Midbrain (tissue), 1 donor: Measurements from ENCODE around the gene HEG1.
A peak's percentile ranks its signal among the peaks of the same experiment; 100 is the strongest.

Experiments used
- DNase-seq: peaks from one replicate; lab custom pipeline; 2025; lab: John Stamatoyannopoulos, UW

The HEG1 gene

DNA sequence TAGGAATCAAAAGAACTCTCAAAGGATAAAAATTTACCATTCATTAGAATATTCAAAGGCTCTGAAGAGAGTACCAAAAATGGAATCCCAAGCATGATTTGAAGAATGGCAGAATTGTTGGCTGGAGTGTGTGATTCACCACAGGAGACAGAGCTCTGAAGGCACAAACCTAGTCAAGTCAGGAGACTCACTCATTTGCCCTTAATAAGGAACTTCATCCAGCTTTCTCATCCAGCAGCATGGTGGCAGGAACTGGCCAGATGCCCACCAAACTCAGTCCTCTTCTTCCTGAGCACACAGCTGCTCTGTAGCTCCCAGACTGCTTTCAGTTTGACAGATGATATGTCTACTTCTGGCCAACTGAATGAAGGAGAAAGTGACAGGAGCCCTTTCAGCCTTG lies 16.5 kb upstream of the HEG1 start:
- DNase-seq = no peak

DNA sequence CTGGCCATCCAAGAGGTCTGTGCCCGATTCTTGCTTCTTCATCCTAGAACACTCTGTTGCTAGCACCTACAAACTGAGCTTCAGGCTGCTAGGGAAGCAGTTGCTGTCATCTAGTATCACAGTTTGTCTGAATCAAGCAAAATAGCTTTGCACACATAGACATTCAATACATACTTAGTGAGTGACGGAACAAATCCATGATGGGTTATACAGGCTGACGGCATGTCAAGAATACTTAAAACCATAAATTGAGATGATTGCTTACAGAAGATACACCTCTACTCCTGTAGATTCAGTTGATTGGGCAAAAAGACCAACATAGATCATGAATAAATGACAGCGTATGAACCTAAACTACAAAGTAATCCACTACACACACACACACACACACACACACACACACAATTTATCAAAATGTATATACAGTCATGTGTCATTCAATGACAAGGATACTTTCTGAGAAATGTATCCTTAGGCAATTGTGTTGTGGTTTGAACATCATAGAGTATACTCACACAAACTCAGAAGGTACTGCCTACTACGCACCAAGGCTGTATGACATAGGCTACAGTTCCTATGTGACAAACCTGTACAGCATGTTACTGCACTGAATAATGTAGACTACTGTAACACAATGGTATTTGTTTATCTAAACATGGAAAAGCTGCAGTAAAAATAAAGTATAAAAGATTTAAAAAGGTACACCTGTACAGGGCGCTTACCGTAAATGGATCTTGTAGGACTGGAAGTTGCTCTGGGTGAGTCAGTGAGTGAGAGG lies 14.4 kb upstream of the HEG1 start:
- DNase-seq = no peak

DNA sequence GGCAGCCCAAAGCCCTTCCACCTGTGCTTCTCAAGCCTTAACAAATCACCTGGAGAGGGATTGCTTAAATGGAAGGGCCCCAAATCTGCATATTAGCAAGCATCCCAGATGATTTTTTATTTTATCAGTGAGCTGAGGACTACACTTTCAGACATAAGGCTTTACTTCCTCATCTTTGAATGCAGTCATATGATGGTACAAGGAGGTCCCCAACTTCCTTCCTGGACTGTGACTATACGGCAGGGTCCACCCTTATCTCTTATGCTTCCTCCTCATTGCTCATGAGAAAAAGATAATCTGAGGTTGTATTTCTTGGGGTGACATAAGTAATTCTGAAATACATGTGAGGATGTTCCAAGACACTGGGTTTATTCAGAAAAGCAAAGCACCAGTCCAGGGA lies 13.7 kb upstream of the HEG1 start:
- no peak for DNase-seq

DNA sequence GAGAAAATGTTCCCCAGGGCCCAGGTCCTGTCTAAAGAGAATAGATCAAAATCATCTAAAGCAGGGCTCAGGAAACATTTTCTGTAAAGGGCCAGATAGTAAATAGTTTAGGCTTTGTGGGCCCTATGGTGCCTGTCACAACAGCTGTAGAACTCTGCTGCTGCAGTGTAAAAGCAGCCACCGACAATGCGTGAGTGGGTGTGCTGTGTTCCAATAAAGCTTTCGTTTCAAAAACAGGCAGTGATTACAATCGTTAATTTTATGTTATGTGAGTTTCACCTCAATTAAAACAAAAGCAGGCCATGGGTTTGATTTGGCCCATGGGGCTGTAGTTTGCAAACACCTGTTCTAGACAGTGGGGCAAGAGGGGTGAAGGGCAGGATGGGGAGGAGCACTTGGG lies 12.5 kb upstream of the HEG1 start:
- DNase-seq = no peak

DNA sequence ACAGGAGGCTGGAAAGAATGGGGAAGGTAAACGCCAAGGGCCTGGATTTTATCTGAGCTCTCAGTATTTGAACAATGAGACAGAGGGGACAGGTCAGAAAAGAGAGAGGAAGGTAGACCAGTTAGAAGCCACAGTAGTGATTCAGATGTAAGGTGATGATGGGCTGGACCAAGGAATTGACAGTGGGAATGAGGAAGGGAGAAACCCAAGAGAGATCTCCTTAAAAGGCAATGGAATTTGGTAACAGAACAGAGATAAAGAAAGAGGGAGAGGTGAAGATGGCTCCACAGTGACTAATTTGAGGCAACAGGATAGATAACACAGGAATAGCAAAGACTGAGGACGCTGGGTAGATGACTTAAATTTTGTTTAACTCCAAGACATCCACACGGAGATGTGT lies 11.4 kb upstream of the HEG1 start:
- DNase-seq = no peak

DNA sequence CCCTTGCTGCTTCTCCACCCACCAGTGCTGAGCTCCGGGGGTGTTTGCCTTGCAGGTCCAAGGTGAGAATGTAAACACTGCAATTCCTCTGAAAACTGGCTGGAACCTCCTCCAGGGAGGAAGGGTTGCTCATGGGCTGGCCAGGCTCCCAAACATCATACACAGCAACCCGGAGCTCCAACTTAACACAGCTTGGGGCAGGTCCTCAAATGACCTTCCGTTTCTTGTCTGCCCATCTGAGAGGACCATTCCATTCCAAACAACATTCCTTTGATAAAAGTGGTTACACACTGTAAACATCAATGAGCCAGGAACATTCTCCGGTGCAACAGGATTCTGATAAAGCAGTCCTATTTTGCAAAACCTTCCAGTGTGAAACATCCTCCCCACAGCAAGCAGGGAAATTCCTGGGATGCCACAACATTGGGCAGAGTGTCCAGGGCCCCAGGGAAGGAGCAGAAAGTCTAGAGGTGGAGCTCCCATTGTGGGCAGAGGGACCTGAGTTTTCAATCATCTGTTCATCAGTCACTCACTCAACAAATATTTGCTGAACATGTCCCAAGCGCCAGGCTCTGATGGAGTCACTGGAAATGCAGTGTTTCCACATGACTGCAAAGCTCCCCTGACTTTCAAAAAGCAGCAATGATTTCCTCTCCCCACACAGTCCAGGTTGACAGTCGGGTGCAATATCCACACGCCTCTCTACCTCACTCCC lies 7.3 kb upstream of the HEG1 start:
- no peak for DNase-seq

DNA sequence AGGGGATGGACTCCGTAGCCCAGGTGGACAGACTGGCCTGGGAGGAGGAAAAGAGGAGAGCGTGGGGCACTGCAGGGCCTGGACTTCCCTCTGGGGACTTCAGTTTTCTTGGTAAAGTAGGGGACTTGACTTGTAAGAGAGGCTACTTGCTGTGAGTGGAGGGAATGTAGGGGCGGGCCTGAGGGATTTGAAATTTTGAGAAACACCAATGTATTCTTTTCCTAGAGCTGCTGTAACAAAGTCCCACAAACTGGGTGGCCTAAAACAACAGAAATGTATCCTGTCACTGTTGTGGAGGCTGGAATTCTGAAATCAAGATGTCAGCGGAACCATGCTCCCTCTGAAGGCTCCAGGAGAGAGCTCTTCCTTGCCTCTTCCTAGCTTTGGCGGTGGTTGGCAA lies 5.8 kb upstream of the HEG1 start:
- DNase-seq = no peak

DNA sequence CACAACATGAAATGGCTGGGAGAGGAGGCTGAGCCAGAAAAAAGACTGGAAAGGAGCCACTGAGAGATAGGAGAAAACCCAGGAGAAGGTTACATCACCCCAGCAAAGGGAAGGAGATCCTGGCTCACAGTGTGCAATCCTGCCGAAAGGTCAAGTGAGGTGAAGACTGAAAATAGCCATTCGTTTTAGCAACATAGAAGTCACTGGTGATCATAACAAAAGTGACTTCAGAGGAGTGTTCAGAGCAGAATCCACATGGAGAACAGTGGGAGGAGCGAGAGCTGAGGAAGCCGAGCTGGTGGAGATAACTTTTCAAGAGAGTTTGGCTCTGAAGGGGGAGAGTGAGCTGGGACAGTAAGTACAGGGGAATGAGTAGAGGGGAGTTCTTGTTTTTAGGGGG lies 5.4 kb upstream of the HEG1 start:
- DNase-seq = no peak

DNA sequence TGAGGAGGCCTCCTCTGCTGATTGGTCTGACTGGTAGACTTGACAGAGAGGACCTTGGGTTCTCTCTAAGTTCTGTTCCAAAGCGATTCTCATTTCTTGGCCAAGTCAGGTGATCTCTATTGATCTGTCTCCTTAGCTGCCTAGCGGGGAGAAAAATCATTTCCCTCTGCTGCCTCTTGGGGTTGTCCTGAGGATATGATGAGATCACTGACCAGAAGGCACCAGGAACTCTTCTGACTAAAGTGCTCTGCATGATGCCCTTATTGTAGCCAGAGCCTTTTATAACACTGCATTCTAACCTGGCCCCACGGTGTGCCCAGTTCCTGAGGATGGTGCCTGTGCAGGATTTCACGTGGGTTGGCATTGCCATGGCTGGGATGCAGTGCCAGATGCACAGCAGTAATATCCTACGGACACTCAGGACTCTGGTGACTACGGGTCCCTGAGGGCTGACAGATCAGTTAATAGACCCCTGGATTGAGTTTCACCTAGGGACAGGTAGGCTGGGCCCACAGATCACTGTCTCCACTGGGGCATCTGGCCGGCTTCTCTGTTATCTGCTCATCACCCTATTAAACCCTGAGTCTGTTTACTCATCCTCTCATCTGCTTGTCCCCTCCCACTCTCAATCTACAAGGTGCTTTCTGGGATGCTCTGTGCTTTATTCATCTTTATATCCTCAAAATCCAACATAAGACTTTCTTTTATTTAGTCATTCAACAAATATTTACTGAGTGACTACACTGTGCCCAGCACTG lies 3.9 kb upstream of the HEG1 start:
- DNase-seq = no peak

DNA sequence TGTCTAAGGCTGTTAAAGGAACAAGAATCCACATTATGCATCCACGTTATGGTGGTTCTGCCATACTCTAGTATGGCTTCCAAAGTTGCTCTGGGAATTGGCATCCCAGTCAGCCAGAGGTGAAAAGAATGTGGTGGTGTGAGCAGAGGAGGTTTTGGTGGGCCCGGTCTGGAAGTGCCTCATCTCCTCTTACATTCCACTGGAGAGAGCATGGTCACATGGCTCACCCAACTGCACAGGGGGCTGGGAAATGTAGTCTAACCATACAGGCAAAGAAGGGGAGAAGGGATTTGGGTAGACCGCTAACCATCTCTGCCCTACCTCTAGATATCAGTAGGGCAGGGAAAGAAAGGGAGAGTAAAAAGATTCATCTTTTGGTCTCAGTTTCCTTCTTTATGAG lies 3.2 kb upstream of the HEG1 start:
- DNase-seq = no peak

DNA sequence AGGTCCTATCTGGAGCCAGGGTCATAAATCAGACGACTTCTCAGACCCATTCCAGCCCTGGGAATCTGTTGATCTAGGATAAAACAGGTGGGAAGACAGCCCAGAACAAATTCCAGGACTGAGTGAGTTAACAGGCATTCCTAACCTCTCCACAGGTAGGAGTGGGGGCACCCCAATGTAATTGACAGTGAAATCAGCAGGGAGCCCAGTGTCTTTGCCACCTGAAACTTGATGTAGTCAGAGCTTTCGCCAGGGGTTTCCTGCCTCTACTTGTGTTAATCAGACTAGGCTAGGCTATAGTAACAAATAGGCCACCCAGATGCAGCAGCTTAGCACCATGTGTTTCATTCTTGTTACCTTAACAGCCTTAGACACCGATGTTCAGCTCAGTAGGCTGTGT lies 2.7 kb upstream of the HEG1 start:
- no peak for DNase-seq

DNA sequence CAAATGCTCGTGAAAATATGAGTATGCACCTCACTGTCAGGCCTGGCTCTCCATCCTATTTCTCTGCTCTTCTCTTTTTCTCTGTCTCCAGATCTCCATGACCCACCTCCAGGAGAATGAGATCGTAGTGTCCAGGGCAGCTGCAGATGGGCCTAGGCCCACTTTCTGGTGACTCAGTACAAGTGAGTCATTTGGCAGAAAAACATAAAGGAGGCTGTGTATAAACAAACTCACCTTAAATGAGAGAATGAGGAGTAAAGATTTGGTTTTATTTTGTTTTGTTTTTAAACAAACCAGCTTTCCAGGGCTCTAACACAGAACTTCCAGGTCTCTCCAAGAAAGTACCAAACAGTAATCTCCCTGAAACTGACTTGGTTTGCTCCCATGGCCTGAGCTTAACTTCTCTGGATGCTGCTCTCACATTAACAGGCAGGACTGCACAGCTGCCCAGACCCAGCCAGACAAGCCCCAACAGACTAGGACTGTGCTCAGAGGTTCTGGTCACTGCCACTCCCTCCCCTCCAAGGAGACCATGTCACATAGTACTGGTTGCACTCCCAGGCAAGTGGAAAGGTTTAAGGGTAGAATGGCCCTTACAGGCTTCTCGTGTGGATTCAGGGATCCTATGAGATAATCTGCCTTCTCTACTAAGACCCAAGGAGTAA lies 1.5 kb upstream of the HEG1 start:
- no peak for DNase-seq

DNA sequence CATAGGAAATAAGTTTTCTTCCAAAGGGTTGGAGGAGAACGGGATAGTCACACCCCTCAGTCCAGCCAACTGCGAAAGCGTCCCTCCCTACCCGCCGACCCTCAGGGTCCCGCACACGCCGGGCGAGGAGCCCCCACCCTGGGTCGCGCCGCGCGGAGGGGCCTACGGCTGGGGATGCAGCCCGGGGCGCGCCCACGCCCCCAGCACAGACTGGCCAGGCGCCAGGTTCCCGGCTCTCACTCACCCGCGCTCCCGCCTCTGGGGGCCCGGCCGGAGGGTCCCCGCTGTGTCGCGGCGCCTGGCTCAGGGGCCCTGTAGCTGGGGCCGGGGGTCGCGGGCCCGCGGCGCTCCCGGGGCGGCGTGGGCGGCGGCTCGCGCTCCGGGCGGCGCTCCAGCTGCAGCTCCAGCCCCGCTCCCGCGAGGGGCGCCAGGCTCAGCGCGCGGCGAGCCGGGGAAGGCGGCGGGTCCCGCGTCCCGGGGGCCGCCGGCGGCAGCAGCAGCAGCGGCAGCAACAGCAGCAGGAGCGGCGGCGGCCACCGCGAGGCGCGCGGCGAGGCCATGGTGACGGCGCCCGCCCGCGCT lies 375 bp downstream of the HEG1 start:
- DNase-seq = no peak

DNA sequence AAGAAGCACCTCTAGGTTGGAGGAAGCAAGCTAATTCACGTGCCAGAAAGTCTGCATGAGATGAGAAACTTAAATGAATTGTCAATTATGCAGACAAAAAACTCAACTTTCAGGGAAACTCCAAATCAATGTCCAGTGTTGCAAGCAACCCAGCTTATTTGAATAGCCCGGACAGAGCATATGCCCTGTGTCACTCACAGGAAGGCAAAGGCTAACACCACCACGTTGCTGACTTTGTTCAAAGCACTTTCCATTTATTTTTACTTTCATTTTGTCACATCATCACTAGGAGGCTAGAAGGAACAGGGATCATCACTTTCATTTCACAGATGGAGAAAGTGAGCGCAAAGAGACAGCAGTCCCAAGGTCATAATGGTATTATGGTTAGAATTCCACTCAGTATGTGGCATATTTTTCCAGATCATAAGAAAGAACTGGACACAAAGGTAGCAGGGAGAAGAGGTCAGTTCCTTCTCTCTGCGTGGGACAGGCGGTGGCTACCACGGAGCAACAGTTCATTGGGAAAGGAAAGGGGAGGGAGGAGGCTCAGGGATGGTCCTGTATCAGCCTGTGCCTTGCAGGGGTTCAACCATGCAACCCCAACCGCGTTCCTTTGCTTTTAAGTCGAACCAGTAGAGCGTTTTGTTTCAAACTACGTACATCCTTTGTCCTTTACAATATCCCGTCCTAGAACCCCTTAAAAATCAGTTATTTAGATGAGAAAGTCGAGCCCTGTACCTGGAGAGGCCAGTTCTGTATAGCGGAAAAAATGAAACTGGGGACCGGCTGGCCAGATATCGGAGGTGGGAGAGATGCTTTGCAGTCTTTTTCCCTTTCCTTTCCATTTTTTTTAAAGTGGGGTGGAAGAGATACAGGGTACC lies 1.1 kb downstream of the HEG1 start:
- DNase-seq = peak; percentile 61

DNA sequence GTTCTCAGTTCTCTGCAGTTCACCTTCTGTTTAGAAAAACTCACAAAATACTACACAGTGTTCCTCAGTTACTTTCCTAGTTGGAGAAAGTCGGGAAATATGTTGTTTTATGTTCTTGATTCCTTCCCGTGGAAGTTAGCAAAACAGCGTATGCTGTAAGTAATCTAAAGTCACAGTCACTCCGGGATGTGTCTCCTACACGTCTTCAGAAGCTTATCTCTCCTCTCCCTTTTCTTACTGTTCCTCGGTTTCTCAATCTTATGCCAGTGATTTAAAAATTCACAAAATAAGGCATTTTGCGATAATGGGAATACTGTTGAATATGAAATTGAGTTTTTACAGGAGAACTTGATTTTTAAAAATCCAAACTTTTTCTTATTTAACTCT lies 1.7 kb downstream of the HEG1 start:
- DNase-seq = no peak

DNA sequence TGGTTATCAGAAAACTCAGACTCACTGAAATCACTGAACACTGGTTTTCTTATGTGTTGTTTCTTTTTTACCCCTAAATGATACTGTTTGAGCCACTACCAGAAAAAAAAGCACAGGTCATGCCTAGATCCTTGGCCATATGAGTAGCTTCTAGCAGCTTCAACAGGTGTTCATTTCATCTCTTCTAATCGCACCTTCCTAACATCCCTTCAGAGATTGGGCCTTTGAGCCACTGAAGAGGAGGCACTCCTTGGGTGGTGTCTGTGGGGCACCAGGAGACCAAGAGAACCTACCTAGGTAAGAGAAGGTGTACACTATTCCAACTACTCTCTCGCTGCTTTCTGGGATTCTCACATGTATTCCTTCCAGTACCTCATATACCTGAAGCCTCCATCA lies 2.5 kb downstream of the HEG1 start:
- DNase-seq = no peak

DNA sequence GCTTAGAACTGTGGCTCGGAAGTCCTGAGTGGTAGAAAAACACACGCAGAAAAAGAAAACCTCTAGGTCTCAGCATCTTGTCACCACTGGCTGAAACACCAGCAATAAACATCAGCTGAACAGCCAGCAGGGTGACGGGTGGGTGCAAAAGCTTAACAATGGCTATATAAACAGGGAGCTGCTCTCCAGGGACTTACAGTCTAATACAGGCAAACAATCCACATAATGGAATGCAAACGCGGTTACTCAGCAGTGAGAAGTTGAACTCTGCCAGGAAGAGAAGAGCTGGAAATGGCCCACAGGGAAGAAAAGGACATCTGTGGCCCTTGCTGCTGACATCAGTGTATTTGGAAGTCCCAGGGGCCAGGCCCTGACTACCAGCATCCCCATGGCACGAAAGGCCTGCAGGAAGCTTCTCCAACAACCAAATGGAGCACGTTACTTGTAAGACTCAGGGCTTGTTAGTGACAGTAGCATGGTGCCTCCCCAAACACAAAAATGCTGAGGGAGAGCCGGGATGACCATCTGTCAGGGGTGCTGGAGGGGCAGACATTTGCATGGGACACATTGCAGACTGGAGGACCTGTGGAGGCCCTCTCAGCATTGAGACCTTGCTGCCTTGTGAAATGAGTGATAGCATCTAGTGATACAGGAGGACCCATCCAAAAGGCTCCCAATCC lies 3.0 kb downstream of the HEG1 start:
- DNase-seq = no peak

DNA sequence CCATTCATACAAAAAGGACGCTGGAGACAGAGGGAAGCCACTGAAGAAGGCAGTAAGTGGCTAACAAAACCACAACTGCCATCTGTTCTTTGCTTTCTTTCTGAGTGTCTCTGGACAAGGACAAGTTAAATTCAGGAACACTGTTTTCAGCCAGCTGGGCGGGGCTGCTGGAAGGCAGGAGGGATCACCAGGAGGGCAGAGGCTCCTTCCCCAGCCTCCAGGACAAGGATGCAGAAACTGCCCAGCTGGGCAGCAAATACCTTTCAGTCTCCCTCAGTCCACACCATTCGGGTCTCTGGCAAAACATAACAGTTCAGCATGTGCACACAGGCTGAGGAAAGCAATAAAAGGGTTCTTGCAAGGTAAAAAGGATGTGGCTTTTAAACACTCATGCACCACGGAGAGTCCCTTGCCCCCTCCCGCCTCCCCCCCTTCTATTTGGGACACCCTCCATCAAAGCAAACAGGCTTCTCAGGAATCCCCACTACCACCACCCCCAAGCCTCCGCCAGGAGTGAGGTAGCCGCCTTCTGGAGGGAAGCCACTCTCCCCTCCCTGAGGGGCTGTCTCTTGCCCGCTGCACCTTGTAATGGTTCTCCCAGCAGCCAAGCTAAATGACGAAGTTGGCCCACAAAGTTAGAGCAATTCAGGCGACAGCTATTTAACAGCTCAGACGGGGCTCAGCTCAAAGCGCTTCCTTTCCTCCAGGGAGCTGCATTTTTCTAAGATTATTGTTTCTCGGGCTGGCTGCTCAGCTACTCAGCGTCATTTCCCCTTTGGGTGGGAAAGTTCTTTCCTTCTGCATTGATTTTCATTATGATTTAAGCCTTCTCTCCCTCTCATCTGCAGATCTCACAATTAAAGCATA lies 3.8 kb downstream of the HEG1 start:
- DNase-seq = peak; percentile 44

DNA sequence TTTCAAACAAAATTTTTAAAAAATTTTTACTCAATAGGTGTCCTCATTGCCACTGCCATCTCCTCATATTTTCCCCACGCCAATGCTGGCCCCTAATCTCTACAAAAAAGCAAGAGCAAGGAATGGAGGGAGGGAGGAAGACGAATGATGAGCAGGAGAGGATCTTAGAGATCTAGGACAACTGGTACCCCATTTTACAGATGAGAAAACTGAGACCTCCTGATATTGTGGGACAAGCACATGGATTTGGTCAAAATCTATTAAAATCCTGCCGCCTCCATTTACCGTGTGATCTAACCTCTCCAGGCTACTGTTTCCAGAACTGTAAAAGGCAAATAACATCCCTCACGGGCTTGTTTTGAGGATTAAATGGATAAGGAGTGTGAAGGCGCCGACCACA lies 4.6 kb downstream of the HEG1 start:
- DNase-seq = no peak
